K562 (cell line): ENCODE results near the gene HDAC7. TPM values are rescaled to one million over a fixed set of nuclear protein-coding genes. Genes with fewer than 3 reads are reported as not detected.

ENCODE experiments used
- BDP1 ChIP-seq: IDR thresholded peaks from 3 replicates; pipeline ENCODE4 v1.6.1; 2011; ENCODE audit not compliant: insufficient read length, insufficient read depth
- E2F1 ChIP-seq: sonication (generic); formaldehyde crosslinking; IDR thresholded peaks from 2 replicates; pipeline ENCODE4 v1.8.1; 2023; ENCODE audit warnings: mild to moderate bottlenecking, missing genetic modification reagents, moderate library complexity
- ELF2 ChIP-seq: fragments of 250-450 bp; sonication (Bioruptor Pico); IDR thresholded peaks from 2 replicates; pipeline ENCODE4 v1.5.0; 2021; ENCODE audit warnings: mild to moderate bottlenecking
- RFX1 ChIP-seq: fragments of 450-650 bp; IDR thresholded peaks from 2 replicates; pipeline ENCODE4 v1.6.1; 2016; ENCODE audit warnings: mild to moderate bottlenecking, moderate library complexity
- RREB1 ChIP-seq: fragments of 250-450 bp; sonication (Bioruptor Pico); IDR thresholded peaks from 2 replicates; pipeline ENCODE4 v1.4.0; 2020
- SRF ChIP-seq, 2 experiments: fragments of 250-450, 450-650 bp in 1 of 2; sonication (Bioruptor Pico) in 1 of 2; sonication (generic) in 1 of 2; formaldehyde crosslinking; IDR thresholded peaks; 2 replicates each; pipeline versions ENCODE4 v1.5.0 to v1.5.1; 2020 to 2022; ENCODE audit warnings: mild to moderate bottlenecking in 1 of 2, missing genetic modification reagents in 1 of 2
- TAL1 ChIP-seq: fragments of 450-650 bp; IDR thresholded peaks from 2 replicates; pipeline ENCODE4 v1.6.1; 2016; ENCODE audit warnings: mild to moderate bottlenecking
- ZBTB5 ChIP-seq: fragments of 450-650 bp; IDR thresholded peaks from 2 replicates; pipeline ENCODE4 v1.6.1; 2017; ENCODE audit warnings: antibody characterized with exemption
- ZNF263 ChIP-seq: sonication (generic); formaldehyde crosslinking; IDR thresholded peaks from 2 replicates; pipeline ENCODE4 v1.8.0; 2022; ENCODE audit warnings: mild to moderate bottlenecking, missing genetic modification reagents, borderline replicate concordance
- polyA plus RNA-seq, 8 experiments: library from polyadenylated mRNA; depleted of rRNA in 4 of 8; stranded (reverse) in 5 of 8; unstranded in 3 of 8; fragments of >200 nt; fragmentation: Nextera tagmentation in 2 of 8; fragmentation: Illumina TruSeq in 1 of 8; extraction: Ambion mirVana in 2 of 8; extraction: Trizol in 1 of 8; gene quantifications; 2 replicates each; pipeline versions ENCODE4 v1.2.1 to v1.2.3, GENCODE V29; 2011 to 2014; ENCODE audit warnings: inconsistent platforms in 1 of 8, missing spikeins in 1 of 8
- total RNA-seq, 7 experiments: library from RNA; depleted of rRNA in 6 of 7; stranded (reverse); fragments of >200 nt in 6 of 7; fragmentation: Illumina TruSeq in 2 of 7; extraction: Trizol in 2 of 7; gene quantifications; 2 replicates each; pipeline versions ENCODE4 v1.2.1 to v1.2.3, GENCODE V29; 2011 to 2021; ENCODE audit warnings: low replicate concordance in 1 of 7
- TF ChIP-seq, protein P1 (sequence below): fragments of 450-650 bp; conservative IDR thresholded peaks from 2 replicates; pipeline ENCODE4 v1.6.1; 2016; ENCODE audit warnings: missing genetic modification characterization, low read depth, mild to moderate bottlenecking, missing compliant biosample characterization, moderate library complexity
- TF ChIP-seq, protein P2 (sequence below): fragments of 450-650 bp; IDR thresholded peaks from 2 replicates; pipeline ENCODE4 v1.6.1; 2016; ENCODE audit warnings: missing biosample characterization, missing genetic modification characterization

Gene HDAC7
- total and polyA plus RNA-seq, 9 of the 15 experiments (the other 6 are each of a cell fraction or from before 2014, with no cell fraction given) = 2.5 to 129 (median 31.1) TPM

GRCh38 chr12:47776471-47777143, 43.1 kb downstream of the HDAC7 start (continued):
- TF ChIP-seq, protein P1, sequence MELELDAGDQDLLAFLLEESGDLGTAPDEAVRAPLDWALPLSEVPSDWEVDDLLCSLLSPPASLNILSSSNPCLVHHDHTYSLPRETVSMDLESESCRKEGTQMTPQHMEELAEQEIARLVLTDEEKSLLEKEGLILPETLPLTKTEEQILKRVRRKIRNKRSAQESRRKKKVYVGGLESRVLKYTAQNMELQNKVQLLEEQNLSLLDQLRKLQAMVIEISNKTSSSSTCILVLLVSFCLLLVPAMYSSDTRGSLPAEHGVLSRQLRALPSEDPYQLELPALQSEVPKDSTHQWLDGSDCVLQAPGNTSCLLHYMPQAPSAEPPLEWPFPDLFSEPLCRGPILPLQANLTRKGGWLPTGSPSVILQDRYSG (tag) = 0 out of 2 replicates have a peak, but pooled peaks have one; percentile 27
- TF ChIP-seq RREB1 (CRISPR knock-in tag) = no peak
- no peak for TF ChIP-seq RFX1
- no peak for TF ChIP-seq TAL1
- TF ChIP-seq E2F1 (CRISPR knock-in tag) = no peak
- no peak for TF ChIP-seq ZBTB5
- no peak for TF ChIP-seq ELF2 (CRISPR knock-in tag)
- no peak for TF ChIP-seq BDP1
- TF ChIP-seq ZNF263 = no peak
- TF ChIP-seq SRF (CRISPR knock-in tag; IDR thresholded peaks at IDR 0.05) = no peak
- TF ChIP-seq, protein P2, sequence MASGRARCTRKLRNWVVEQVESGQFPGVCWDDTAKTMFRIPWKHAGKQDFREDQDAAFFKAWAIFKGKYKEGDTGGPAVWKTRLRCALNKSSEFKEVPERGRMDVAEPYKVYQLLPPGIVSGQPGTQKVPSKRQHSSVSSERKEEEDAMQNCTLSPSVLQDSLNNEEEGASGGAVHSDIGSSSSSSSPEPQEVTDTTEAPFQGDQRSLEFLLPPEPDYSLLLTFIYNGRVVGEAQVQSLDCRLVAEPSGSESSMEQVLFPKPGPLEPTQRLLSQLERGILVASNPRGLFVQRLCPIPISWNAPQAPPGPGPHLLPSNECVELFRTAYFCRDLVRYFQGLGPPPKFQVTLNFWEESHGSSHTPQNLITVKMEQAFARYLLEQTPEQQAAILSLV (tag) = no peak
